CD4-positive, CD25-positive, alpha-beta regulatory T cell (primary cell): ENCODE measurements around the gene PCDHGC3. TPM values are rescaled to one million over a fixed set of nuclear protein-coding genes. Genes with fewer than 3 reads are reported as not detected.

Experiments
- ATAC-seq, 2 donors: fragments of 150-1000 bp; cut with Tn5 transposase; one replicate each; pipeline ENCODE4 v1.10.0; 2021; ENCODE audit warnings: low read depth in 2 of 2, moderate number of reproducible peaks in 2 of 2, moderate library complexity in 1 of 2
- DNase-seq, 3 donors: peaks; one replicate each; pipeline versions ENCODE4 v3.0.0 to v3.0.0-alpha.2; 2012 to 2022; ENCODE audit warnings: mixed read lengths in 1 of 3
- H3K27ac ChIP-seq: one replicate; pipeline ENCODE4 v1.7.0; 2013; ENCODE audit warnings: mild to moderate bottlenecking, low read length; ENCODE audit not compliant: insufficient read depth, poor library complexity, severe bottlenecking
- H3K27me3 ChIP-seq: one replicate; pipeline ENCODE4 v1.7.0; 2013; ENCODE audit warnings: low read length; ENCODE audit not compliant: control insufficient read depth, insufficient read depth
- H3K36me3 ChIP-seq: one replicate; pipeline ENCODE4 v1.7.0; 2013; ENCODE audit warnings: mild to moderate bottlenecking, low read length, moderate library complexity; ENCODE audit not compliant: control insufficient read depth, insufficient read depth
- H3K4me1 ChIP-seq: 2 replicates; pipeline ENCODE4 v1.7.0; 2013; ENCODE audit warnings: mild to moderate bottlenecking, low read length; ENCODE audit not compliant: insufficient read depth, control insufficient read depth, poor library complexity, severe bottlenecking
- H3K4me3 ChIP-seq: one replicate; pipeline ENCODE4 v1.7.0; 2013; ENCODE audit warnings: low read depth, mild to moderate bottlenecking, low read length, moderate library complexity
- H3K9me3 ChIP-seq, 2 experiments: 1 replicate in 1 of 2; 2 replicates in 1 of 2; pipeline ENCODE4 v1.7.0; 2013; ENCODE audit warnings: low read length in 2 of 2, mild to moderate bottlenecking in 1 of 2, moderate library complexity in 1 of 2; ENCODE audit not compliant: control insufficient read depth in 2 of 2
- H3K27ac Mint-ChIP-seq, 3 donors: one replicate each; pipeline ENCODE4 v1.8.0; 2020 to 2022; ENCODE audit warnings: mild to moderate bottlenecking in 3 of 3, mixed read lengths in 3 of 3, moderate library complexity in 2 of 3
- H3K27me3 Mint-ChIP-seq: one replicate; pipeline ENCODE4 v1.8.0; 2022; ENCODE audit warnings: mild to moderate bottlenecking, mixed read lengths
- H3K36me3 Mint-ChIP-seq: one replicate; pipeline ENCODE4 v1.8.0; 2020; ENCODE audit warnings: mixed read lengths
- H3K4me1 Mint-ChIP-seq, 4 donors: one replicate each; pipeline ENCODE4 v1.8.0; 2020 to 2022; ENCODE audit warnings: mixed read lengths in 4 of 4, mild to moderate bottlenecking in 1 of 4
- H3K4me3 Mint-ChIP-seq, 4 donors: one replicate each; pipeline ENCODE4 v1.8.0; 2020 to 2022; ENCODE audit warnings: mild to moderate bottlenecking in 4 of 4, mixed read lengths in 4 of 4, moderate library complexity in 3 of 4
- H3K9me3 Mint-ChIP-seq, 7 donors: one replicate each; pipeline ENCODE4 v1.8.0; 2020 to 2022; ENCODE audit warnings: mixed read lengths in 7 of 7, mild to moderate bottlenecking in 3 of 7, moderate library complexity in 2 of 7
- polyA plus RNA-seq, 4 donors: library from polyadenylated mRNA; unstranded; fragments of 300-500 nt; fragmentation: Illumina TruSeq; gene quantifications; one replicate each; pipeline ENCODE4 v1.2.3, GENCODE V29; 2021
- total RNA-seq: library from RNA; stranded (reverse); gene quantifications from one replicate; pipeline ENCODE4 v1.2.3, GENCODE V29; 2022

Gene PCDHGC3
- total and polyA plus RNA-seq, 5 donors from 2014 or later, result 0.09 to 0.35 TPM; not detected in 3

DNA sequence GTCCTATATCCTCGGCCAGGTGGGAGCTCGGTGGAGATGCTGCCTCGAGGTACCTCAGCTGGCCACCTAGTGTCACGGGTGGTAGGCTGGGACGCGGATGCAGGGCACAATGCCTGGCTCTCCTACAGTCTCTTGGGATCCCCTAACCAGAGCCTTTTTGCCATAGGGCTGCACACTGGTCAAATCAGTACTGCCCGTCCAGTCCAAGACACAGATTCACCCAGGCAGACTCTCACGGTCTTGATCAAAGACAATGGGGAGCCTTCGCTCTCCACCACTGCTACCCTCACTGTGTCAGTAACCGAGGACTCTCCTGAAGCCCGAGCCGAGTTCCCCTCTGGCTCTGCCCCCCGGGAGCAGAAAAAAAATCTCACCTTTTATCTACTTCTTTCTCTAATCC is 2.0 kb downstream of the PCDHGC3 start:
- H3K9me3 ChIP-seq, result no peaks in the 10 kb centered on the region
- Mint-ChIP-seq H3K4me1 (peaks cover 0 to 22% (median 10%) of the 10 kb centered on the region in 4 donors), H3K27ac (no peak overlapping the region), H3K27me3 (peaks cover 74% of the 10 kb centered on the region), H3K36me3 (no peaks in the 10 kb centered on the region), H3K9me3 (peaks cover 0 to 2% (median 0%) of the 10 kb centered on the region in 7 donors), H3K4me3 (no peak overlapping the region)
- H3K36me3 ChIP-seq, result no peaks in the 10 kb centered on the region
- H3K4me3 ChIP-seq, result no peak overlapping the region
- ATAC-seq, result no peak
- no peak for DNase-seq
- peaks cover 17% of the 10 kb centered on the region for H3K4me1 ChIP-seq
- no peak overlapping the region for H3K27ac ChIP-seq
- peaks cover 50% of the 10 kb centered on the region for H3K27me3 ChIP-seq

DNA sequence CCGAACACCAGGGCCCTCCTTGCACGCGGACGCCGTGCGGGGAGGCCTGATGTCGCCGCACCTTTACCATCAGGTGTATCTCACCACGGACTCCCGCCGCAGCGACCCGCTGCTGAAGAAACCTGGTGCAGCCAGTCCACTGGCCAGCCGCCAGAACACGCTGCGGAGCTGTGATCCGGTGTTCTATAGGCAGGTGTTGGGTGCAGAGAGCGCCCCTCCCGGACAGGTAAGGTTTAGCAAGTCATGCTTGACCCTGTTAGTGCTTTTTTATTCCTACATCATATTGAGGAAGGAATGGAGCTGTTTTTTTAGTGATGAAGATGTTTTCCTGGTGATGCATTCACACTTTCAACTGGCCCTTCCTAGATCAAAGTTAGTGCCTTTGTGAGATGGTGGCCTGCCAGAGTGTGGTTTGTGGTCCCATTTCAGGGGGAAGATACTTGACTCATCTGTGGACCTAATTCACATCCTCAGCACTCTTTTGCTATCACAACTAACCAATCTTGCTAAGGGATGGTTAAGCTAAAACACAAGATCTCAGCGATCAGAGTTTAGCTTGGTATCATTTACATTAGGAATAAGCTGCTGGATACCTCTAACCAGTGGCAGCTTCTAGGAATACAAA is 2.7 kb downstream of the PCDHGC3 start:
- Histone ChIP-seq H3K9me3 (no peaks in the 10 kb centered on the region), H3K27me3 (peaks cover 53% of the 10 kb centered on the region), H3K27ac (no peak overlapping the region), H3K4me1 (peaks cover 17% of the 10 kb centered on the region), H3K4me3 (no peak overlapping the region), H3K36me3 (no peaks in the 10 kb centered on the region)
- ATAC-seq, result no peak
- H3K9me3 Mint-ChIP-seq, result peaks cover 0 to 2% (median 0%) of the 10 kb centered on the region in 7 donors
- H3K4me3 Mint-ChIP-seq, result no peak overlapping the region
- no peaks in the 10 kb centered on the region for H3K36me3 Mint-ChIP-seq
- peaks cover 78% of the 10 kb centered on the region for H3K27me3 Mint-ChIP-seq
- DNase-seq, result no peak
- no peak overlapping the region for H3K27ac Mint-ChIP-seq
- H3K4me1 Mint-ChIP-seq, result peaks cover 0 to 22% (median 13%) of the 10 kb centered on the region in 4 donors

DNA sequence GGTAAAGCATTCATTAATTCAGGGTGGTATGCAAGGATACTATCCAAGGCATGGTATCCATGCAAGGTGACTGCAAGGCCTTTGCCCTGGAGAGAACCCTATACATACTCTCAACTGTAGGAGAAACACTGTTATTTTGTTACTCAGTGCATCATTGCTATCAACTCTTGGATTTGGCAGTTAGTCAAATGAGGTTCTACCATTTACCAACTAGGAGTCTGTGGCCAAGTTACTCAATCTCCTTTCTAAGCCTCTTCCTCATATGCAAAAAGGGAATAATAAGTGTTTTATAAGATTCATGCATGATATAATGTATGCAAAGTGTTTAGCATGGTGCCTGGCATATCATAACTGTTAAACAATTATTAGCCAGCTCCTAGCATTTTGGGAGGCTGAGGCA is 4.0 kb downstream of the PCDHGC3 start:
- Mint-ChIP-seq H3K9me3 (peaks cover 0 to 2% (median 0%) of the 10 kb centered on the region in 7 donors), H3K36me3 (no peaks in the 10 kb centered on the region), H3K27ac (no peak overlapping the region), H3K4me1 (peaks cover 0 to 26% (median 15%) of the 10 kb centered on the region in 4 donors), H3K4me3 (no peak overlapping the region), H3K27me3 (peaks cover 84% of the 10 kb centered on the region)
- peaks cover 54% of the 10 kb centered on the region for H3K27me3 ChIP-seq
- no peak for ATAC-seq
- no peak overlapping the region for H3K27ac ChIP-seq
- no peak overlapping the region for H3K4me3 ChIP-seq
- H3K4me1 ChIP-seq, result peaks cover 21% of the 10 kb centered on the region
- H3K36me3 ChIP-seq, result no peaks in the 10 kb centered on the region
- DNase-seq, result no peak
- no peaks in the 10 kb centered on the region for H3K9me3 ChIP-seq

DNA sequence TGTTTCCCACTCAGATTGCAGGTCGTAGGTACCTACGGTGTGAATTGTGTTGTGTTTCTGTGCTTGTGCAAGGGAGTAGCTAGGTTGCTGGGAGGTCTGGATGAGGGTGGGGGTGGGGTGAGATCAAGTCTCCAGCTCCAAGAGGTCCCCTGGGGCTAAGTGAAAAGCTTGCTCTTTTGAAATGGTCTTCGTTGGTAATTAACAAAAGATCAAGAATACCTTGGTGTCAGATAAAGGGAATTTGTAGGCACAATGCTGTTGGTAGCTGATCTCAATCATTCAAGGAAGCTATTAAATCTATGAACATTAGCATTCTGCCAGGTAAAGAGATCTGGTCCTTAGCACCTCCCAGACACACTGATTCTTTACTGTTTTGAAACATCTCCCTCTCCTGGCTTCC is 8.1 kb downstream of the PCDHGC3 start:
- Mint-ChIP-seq H3K9me3 (peaks cover 0 to 2% (median 0%) of the 10 kb centered on the region in 7 donors), H3K36me3 (no peaks in the 10 kb centered on the region), H3K27me3 (peaks cover 82% of the 10 kb centered on the region), H3K4me1 (peaks cover 0 to 12% (median 5%) of the 10 kb centered on the region in 4 donors), H3K27ac (no peak overlapping the region), H3K4me3 (no peak overlapping the region)
- Histone ChIP-seq H3K27me3 (peaks cover 42% of the 10 kb centered on the region), H3K4me1 (peaks cover 4% of the 10 kb centered on the region), H3K36me3 (no peaks in the 10 kb centered on the region), H3K9me3 (no peaks in the 10 kb centered on the region), H3K4me3 (no peak overlapping the region), H3K27ac (no peak overlapping the region)
- ATAC-seq (no peak), DNase-seq (no peak)

DNA sequence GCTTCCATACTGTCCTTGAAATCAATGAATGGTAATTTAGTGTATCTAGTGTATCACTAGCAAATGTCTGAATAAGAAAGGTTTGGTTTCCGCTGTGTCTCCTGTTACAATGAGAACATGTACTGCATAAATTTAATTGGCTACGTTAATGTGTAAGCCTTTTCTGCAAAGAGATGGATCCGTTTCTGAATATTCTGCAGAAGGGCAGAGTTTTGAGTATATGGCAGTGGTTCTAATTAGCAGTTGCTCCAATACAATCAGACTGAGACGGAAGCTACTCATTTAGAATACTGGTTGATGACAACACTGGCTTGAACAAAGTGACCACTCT is 8.5 kb downstream of the PCDHGC3 start:
- H3K9me3 Mint-ChIP-seq, result peaks cover 0 to 2% (median 0%) of the 10 kb centered on the region in 7 donors
- H3K27me3 Mint-ChIP-seq, result peaks cover 85% of the 10 kb centered on the region
- Histone ChIP-seq H3K27ac (no peak overlapping the region), H3K9me3 (no peaks in the 10 kb centered on the region), H3K36me3 (no peaks in the 10 kb centered on the region), H3K27me3 (peaks cover 40% of the 10 kb centered on the region), H3K4me3 (no peak overlapping the region), H3K4me1 (peaks cover 4% of the 10 kb centered on the region)
- no peak for ATAC-seq
- no peak for DNase-seq
- H3K4me3 Mint-ChIP-seq, result no peak overlapping the region
- no peaks in the 10 kb centered on the region for H3K36me3 Mint-ChIP-seq
- peaks cover 0 to 12% (median 5%) of the 10 kb centered on the region in 4 donors for H3K4me1 Mint-ChIP-seq
- H3K27ac Mint-ChIP-seq, result no peak overlapping the region

DNA sequence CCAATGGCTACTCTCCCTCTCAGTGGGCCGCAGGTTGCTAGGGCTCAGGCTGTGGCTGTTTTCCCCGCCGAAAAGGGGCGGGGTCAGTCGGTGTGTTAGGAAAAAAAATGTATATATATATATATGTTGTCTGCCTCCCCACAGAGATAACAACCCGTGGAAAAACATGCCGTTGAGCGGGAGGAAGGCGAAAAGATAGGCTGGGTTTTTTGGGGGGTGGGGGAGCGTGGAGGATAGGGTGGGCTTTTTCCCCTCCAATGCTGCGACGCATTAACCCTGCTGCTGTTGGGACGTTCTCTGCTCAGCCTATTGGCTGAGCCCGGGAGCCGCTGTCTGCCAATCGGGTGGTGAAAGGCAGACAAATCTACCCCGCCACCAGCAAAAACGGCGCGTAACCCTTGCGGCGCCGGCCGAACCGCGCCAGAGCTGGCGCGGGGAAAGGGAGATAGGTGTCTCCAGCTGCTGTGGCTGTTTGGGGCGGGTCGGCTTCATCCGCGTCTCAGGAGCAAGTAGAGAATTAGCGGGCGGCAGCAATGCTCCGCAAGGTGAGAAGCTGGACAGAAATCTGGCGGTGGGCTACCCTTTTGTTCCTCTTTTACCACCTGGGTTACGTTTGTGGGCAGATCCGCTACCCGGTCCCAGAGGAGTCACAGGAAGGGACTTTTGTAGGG is 9.0 kb downstream of the PCDHGC3 start, which contains the start of gene PCDHGC4:
Gene PCDHGC4 (plus strand): TSS at position 390 of the 671 bp plus-strand sequence. CDS start 144 bp downstream, at position 534.
- Histone ChIP-seq H3K4me3 (no peak within 1 kb of the TSS), H3K36me3 (no peaks in the 10 kb centered on the region), H3K27ac (no peak within 1 kb of the TSS), H3K4me1 (peaks cover 4% of the 10 kb centered on the region), H3K9me3 (no peaks in the 10 kb centered on the region), H3K27me3 (peaks cover 35% of the 10 kb centered on the region)
- peaks cover 0 to 2% (median 0%) of the 10 kb centered on the region in 7 donors for H3K9me3 Mint-ChIP-seq
- no peaks in the 10 kb centered on the region for H3K36me3 Mint-ChIP-seq
- no peak within 1 kb of the TSS for H3K27ac Mint-ChIP-seq
- peak within 1 kb of the TSS in 2 of 4 donors; percentile 34 to 41 for H3K4me3 Mint-ChIP-seq
- H3K4me1 Mint-ChIP-seq, result peaks cover 0 to 12% (median 5%) of the 10 kb centered on the region in 4 donors
- no peak for DNase-seq
- peaks cover 85% of the 10 kb centered on the region for H3K27me3 Mint-ChIP-seq
- no peak for ATAC-seq

DNA sequence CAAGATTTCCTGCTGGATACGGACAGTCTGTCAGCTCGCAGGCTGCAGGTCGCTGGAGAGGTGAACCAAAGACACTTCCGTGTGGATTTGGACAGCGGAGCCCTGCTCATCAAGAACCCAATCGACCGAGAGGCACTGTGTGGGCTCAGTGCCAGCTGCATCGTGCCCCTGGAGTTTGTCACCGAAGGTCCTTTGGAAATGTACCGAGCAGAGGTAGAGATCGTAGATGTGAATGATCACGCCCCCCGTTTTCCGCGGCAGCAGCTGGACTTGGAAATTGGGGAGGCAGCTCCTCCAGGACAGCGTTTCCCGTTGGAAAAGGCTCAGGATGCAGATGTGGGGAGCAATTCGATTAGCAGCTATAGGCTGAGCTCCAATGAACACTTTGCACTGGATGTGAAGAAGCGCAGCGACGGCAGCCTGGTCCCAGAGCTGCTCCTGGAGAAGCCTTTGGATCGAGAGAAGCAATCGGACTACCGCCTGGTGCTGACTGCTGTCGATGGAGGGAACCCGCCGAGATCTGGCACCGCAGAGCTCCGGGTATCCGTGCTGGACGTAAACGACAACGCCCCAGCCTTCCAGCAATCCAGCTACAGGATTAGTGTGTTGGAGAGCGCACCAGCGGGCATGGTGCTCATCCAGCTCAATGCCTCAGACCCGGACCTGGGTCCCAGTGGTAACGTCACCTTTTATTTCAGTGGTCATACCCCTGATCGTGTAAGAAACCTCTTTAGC is 9.7 kb downstream of the PCDHGC3 start:
- no peak overlapping the region for H3K27ac ChIP-seq
- Mint-ChIP-seq H3K4me1 (peaks cover 0 to 12% (median 5%) of the 10 kb centered on the region in 4 donors), H3K4me3 (peak overlapping the region in 2 of 4 donors; percentile 22 to 41), H3K36me3 (no peaks in the 10 kb centered on the region), H3K27ac (no peak overlapping the region), H3K9me3 (peaks cover 0 to 2% (median 0%) of the 10 kb centered on the region in 7 donors), H3K27me3 (peaks cover 82% of the 10 kb centered on the region)
- no peaks in the 10 kb centered on the region for H3K9me3 ChIP-seq
- no peak for ATAC-seq
- peaks cover 36% of the 10 kb centered on the region for H3K27me3 ChIP-seq
- no peak for DNase-seq
- H3K4me3 ChIP-seq, result no peak overlapping the region
- peaks cover 4% of the 10 kb centered on the region for H3K4me1 ChIP-seq
- no peaks in the 10 kb centered on the region for H3K36me3 ChIP-seq
